ENCODE measurements around the gene SUZ12.
A peak's percentile ranks its signal among the peaks of the same experiment; 100 is the strongest.
"Not testable (repeated sequence)": the region's sequence is repeated elsewhere in the genome, so short reads cannot be mapped to it uniquely, and the experiment has no call there.

The SUZ12 gene

DNA sequence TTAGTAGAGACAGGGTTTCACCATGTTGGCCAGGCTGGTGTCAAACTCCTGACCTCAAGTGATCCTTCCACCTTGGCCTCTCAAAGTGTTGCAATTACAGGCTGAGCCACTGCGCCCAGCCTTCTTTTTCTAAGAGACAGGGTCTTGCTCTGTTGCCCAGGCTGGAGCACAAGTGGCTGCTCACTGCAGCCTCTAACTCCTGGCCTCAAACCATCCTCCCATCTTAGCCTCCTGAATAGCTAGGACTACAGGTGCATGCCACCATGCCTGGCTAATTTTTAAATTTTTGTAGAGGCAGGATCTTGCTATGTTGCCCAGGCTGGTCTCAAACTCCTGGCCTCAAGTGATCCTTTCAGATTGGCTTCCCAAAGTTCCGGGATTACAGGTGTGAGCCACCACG, 15.1 kb downstream of the SUZ12 start:
- DNase-seq (ENCODE audit: low read depth), result not testable (repeated sequence)

- not testable (repeated sequence) for DNase-seq (ENCODE audit: low read depth)
These were observed 27.3 kb downstream of the SUZ12 start for GRCh38 chr17:31964131-31964530.

DNA sequence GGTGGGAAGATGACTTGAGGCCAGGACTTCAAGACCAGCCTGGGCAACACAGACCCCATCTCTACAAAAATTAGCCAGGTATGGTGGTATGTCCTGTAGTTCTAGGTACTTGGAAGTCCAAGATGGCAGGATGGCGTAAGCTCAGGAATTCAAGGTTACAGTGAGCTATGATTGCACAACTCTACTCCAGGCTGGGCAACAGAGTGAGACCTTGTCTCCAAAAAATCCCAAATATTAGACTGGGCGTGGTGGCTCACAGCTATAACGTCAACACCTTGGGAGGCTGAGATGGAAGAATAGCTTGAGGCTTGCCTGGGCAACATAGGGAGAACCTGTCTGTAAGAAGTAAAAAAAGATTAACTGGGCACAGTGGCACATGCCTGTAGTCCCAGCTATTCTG, 30.8 kb downstream of the SUZ12 start:
- DNase-seq (ENCODE audit: low read depth), result no peak

- not testable (repeated sequence) for DNase-seq (ENCODE audit: low read depth)
These were observed 33.6 kb downstream of the SUZ12 start for GRCh38 chr17:31970416-31970815.

DNA sequence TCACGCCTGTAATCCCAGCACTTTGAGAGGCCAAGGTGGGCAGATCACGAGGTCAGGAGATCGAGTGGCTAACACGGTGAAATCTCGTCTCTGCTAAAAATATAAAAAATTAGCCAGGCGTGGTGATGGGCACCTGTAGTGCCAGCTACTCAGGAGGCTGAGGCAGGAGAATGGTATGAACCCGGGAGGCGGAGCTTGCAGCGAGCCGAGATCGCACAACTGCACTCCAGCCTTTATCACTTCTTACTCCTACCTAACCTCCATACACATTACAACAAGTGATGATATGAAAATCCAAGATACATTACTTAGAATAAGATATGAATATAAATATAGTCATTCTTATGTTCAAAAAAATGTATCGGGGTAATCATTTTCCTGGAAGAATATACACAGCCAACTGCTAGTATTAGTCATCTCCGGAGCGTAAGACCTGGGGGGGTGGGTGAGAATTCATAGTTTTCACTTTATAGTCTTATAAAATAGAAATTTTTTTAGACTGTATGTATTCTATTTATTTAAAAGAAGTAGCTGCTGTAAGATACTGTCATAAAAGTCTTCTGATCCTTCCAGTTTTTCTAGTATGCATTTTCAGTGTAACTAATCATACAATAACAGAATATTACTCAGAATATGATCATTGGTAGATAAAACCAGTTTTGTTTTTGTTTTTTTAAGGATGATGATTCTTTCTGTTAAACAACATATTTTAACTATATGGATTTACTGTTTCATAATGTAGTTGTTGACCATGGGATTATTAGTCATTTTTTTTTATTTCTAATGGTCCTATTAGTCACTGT, 37.7 kb downstream of the SUZ12 start:
- not testable (repeated sequence) for DNase-seq (ENCODE audit: low read depth)

- not testable (repeated sequence) for DNase-seq (ENCODE audit: low read depth)
These were observed 38.6 kb downstream of the SUZ12 start for GRCh38 chr17:31975391-31975790.

- DNase-seq (ENCODE audit: low read depth), result not testable (repeated sequence)
These were observed 55.0 kb downstream of the SUZ12 start for GRCh38 chr17:31991821-31992220.

DNA sequence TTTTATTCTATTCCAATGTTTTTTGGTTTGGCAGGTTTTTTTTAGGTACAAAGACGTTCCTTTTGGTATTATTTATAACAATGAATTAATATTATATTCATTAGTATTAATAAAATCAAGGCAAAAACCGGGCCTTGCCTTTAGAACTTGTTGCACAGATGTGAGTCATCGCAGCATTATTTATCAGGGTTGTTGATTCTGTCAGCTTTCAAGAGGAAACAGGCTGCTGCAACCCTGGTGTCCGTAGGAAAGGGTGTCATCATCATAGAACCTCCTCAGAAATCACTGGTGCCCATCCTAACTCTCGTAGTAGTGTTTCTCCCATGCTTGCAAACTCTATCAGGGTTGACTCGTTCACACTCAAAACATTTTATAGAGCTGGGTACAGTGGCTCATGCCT, 60.2 kb downstream of the SUZ12 start:
- DNase-seq (ENCODE audit: low read depth), result no peak

DNA sequence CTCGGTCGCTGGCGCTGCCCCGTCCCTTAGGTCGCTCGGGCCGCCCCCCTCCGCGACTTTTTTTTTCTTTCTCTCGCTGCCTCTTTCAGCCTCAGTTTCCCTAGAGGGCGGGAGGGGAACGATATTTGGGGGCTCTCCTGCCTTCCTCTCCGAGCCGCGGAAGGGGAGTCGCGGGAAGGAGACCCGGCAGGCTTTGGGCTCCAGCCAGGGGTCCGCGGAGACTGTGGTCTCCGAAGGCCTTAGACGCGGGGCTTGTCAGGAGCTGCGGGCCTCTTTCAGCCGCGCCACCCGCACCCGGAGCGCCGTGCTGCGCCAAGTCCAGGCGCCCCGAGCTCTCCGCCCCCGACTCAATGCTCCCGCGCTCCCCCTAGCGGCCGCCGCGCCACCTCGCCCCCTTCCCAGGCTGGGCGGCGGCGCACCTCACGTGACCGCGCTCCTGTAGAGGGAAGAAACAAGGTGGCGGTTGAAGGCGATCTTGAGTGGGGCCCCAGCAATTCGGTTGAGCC, 70.2 kb downstream of the SUZ12 start, which contains the start of gene LRRC37B:
Gene LRRC37B (plus strand): TSS at position 427 of the 506 bp plus-strand sequence. CDS start 14,010 bp downstream, outside the sequence.
- DNase-seq (ENCODE audit: low read depth), result peak; percentile 78

DNA sequence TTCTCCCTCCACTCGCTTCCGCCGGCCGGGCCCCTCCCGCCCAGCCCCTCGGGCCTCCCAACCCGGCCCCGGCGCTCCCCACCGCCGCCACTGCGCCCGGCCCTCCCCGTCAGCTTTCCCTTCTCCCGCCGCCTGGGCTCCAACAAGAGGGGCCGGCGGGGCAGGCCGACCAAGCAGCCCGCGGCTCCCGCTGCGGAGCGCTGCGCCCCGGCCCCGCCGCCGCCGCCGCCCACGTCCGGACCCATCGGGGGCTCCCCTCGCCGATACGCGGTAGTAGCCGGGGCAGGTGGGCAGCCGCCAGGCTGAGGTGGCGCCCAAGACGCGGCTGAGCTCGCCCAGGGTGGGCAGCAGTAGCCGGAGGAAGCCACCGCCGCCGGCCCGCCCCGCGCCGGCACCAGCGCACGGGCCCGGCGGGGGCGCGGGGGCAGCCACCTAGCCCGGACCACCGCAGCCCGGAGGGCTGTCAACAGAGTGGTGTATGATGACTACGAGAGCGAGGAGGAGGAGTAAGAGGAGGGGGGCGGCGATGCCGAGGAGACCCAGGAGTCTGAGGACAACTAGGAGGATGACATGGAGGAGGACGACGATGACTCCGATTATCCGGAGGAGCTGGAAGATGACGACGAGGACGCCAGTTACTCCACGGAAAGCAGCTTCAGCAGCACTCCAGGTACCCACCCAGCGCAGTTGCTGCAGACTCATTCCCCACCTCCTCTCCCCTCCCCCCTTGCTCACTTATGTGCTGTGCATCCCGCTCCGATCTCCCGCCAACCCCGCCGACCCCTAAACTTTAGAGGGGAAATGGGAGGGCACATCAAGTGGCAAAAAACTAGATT, 70.9 kb downstream of the SUZ12 start:
- DNase-seq (ENCODE audit: low read depth), result peak; percentile 9

GRCh38 chr17:32009262-32009542, 72.4 kb downstream of the SUZ12 start:
- no peak for DNase-seq (ENCODE audit: low read depth)

- no peak for DNase-seq (ENCODE audit: low read depth)
These were observed 73.3 kb downstream of the SUZ12 start for GRCh38 chr17:32010114-32010513.

DNA sequence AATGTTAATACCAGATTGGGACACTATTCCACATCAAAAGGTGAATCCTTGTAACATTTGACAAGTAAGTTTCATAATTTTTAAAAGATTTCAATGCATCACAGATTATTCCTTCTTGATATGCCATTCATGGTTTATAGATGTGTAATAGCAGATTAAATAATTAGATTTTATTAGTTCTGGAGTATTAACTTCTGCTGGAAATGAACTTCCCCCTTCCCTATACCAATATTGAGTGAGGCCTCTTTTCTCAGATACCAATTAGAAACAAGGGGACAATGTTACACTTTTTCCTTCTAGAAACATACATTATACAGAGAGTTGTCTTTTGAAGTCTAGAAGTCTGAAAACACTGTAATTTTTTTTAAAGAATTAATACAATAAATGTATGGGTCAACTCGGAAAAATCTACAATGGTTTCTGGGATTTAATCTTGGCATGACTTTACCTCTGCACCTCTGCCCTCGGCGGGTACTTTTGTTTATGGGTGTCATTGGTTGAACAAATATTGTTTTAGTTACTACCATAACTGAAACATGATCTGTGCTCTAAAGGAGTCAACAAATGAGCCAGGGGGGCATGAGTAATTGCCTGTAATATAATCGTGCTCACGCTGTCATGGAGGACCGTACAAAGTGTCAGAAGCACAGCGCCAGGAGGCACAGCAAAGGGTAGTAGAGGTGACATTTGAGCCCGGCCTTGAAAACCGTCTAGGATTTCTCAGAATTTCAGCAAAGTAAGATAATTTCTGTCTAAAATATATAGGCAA, 78.6 kb downstream of the SUZ12 start:
- no peak for DNase-seq (ENCODE audit: low read depth)

- DNase-seq (ENCODE audit: low read depth), result no peak
These were observed 79.4 kb downstream of the SUZ12 start for GRCh38 chr17:32016231-32016630.

- DNase-seq (ENCODE audit: low read depth), result no peak
These were observed 82.4 kb downstream of the SUZ12 start for GRCh38 chr17:32019228-32019627.

DNA sequence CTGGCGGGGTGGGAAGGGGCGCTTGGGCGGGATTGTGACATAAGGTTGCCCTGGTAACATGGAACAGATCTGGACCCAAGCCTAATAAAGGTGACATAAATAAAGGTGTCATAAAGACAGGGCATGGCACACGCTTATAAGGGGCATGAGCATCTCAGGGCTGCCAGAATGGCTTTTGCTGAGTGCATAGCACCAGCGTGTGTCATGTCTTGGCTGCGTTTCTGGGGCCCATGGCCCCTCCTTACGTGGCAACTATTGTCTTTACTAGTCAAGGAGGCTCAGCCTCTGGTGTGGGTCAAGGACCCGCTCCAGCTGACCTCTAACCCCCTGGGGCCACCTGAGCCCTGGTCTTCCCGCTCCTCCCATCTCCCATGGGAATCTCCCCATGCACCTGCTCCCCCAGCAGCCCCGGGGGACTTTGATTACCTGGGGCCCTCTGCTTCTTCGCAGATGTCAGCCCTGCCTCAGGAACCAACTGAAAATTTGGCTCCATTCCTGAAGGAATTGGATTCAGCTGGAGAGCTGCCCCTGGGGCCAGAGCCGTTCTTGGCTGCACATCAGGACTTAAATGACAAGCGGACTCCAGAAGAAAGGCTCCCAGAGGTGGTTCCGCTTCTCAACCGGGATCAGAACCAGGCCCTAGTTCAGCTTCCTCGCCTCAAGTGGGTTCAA, 84.3 kb downstream of the SUZ12 start:
- no peak for DNase-seq (ENCODE audit: low read depth)

GRCh38 chr17:32021615-32021955, 84.8 kb downstream of the SUZ12 start:
- no peak for DNase-seq (ENCODE audit: low read depth)

GRCh38 chr17:32022554-32022953, 85.7 kb downstream of the SUZ12 start:
- DNase-seq (ENCODE audit: low read depth), result not testable (repeated sequence)

- not testable (repeated sequence) for DNase-seq (ENCODE audit: low read depth)
These were observed 90.5 kb downstream of the SUZ12 start for GRCh38 chr17:32027271-32027670.

- DNase-seq (ENCODE audit: low read depth), result no peak
These were observed 96.4 kb downstream of the SUZ12 start for GRCh38 chr17:32033223-32033622.

DNA sequence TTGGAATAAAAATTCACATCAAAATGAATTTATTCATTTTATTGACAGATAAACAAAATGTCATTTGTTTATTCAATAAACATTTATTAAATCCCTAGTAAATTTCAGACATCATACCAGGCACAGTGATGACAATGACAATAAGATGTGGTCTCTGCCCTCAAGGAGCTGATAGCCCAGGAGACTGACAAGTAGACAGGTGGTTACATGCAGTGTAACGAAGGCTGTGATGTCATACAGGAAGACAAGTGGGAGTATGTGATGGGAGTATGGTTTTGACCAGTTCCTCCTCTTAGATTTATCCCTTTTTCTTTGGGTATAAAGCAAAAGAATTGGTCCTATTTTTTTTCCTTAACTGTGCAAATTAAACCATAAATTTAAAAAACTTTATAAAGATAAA, 97.0 kb downstream of the SUZ12 start:
- DNase-seq (ENCODE audit: low read depth), result not testable (repeated sequence)

GRCh38 chr17:32040246-32040645, 103.4 kb downstream of the SUZ12 start:
- not testable (repeated sequence) for DNase-seq (ENCODE audit: low read depth)

All from stimulated activated CD8-positive, alpha-beta memory T cell treated with anti-CD3 and anti-CD28 coated beads, Interleukin-12 subunit alpha, Interleukin-12 subunit beta, amount 100 ng/mL, for 4 hours (primary cell).